ENCODE data around the gene NUTM1.
A peak's percentile ranks its signal among the peaks of the same experiment; 100 is the strongest.

Gene NUTM1

GRCh38 chr15:34342737-34343575 lies at the start of gene NUTM1, which contains the start of gene NOP10:
TSS of gene NUTM1 (plus strand) at chr15:34343315. CDS start at chr15:34343697, 382 bp downstream.
TSS of gene NOP10 (minus strand) at chr15:34343136. CDS start at chr15:34343073, 63 bp downstream.
- peak; percentile 90 to 96 for DNase-seq

GRCh38 chr15:34297059-34297458 lies 46.1 kb upstream of the NUTM1 start:
- no peak for DNase-seq

GRCh38 chr15:34301058-34301457 lies 42.1 kb upstream of the NUTM1 start:
- no peak for DNase-seq

GRCh38 chr15:34304613-34305012 lies 38.5 kb upstream of the NUTM1 start:
- no peak for DNase-seq

GRCh38 chr15:34311563-34311962 lies 31.6 kb upstream of the NUTM1 start:
- DNase-seq, result no peak

GRCh38 chr15:34314491-34315490 lies 28.3 kb upstream of the NUTM1 start:
- no peak for DNase-seq

- DNase-seq, result no peak
These were observed 24.6 kb upstream of the NUTM1 start for GRCh38 chr15:34318277-34319079.

GRCh38 chr15:34323217-34323616 lies 19.9 kb upstream of the NUTM1 start:
- DNase-seq, result no peak

- DNase-seq, result no peak
These were observed 18.2 kb upstream of the NUTM1 start for GRCh38 chr15:34324933-34325332.

GRCh38 chr15:34325368-34325767 lies 17.7 kb upstream of the NUTM1 start:
- DNase-seq, result no peak

- DNase-seq, result no peak
These were observed 15.2 kb upstream of the NUTM1 start for GRCh38 chr15:34327906-34328305.

- no peak for DNase-seq
These were observed 14.1 kb upstream of the NUTM1 start for GRCh38 chr15:34329006-34329405.

GRCh38 chr15:34330279-34330678 lies 12.8 kb upstream of the NUTM1 start:
- no peak for DNase-seq

GRCh38 chr15:34331809-34332208 lies 11.3 kb upstream of the NUTM1 start:
- DNase-seq, result no peak

GRCh38 chr15:34332553-34333120 lies 10.5 kb upstream of the NUTM1 start:
- no peak for DNase-seq

- no peak for DNase-seq
These were observed 8.4 kb upstream of the NUTM1 start for GRCh38 chr15:34334672-34335071.

GRCh38 chr15:34335176-34336032 lies 7.7 kb upstream of the NUTM1 start:
- no peak for DNase-seq

- no peak for DNase-seq
These were observed 6.7 kb upstream of the NUTM1 start for GRCh38 chr15:34336231-34336990.

GRCh38 chr15:34336991-34337556 lies 6.0 kb upstream of the NUTM1 start:
- DNase-seq, result peak; percentile 23 to 35

Data from activated CD4-positive, alpha-beta T cell treated with anti-CD3 and anti-CD28 coated beads for 4 hours (primary cell).